Measurements from ENCODE around the gene TMEM31.

DNA sequence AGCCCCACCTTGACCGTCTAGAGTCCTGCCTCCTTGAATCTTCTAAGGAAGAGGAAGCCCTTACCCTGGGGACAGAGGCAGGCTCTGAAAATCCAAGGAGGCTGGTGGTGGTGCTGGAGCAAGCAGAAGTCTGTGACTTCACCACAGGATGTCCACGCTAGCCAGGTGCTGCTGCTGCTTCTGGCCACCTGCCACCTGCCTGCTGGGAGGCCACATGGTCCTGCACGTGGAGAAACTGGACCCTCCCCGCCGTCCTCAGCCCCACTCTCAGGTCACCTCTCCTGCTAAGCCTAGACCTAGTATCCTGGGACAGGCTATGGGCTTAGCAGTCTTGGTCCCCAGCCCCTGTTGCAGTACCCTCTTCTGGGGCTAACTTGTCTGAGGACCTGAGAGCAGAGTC lies 15.8 kb downstream of the TMEM31 start:
- TF ChIP-seq, protein P1, sequence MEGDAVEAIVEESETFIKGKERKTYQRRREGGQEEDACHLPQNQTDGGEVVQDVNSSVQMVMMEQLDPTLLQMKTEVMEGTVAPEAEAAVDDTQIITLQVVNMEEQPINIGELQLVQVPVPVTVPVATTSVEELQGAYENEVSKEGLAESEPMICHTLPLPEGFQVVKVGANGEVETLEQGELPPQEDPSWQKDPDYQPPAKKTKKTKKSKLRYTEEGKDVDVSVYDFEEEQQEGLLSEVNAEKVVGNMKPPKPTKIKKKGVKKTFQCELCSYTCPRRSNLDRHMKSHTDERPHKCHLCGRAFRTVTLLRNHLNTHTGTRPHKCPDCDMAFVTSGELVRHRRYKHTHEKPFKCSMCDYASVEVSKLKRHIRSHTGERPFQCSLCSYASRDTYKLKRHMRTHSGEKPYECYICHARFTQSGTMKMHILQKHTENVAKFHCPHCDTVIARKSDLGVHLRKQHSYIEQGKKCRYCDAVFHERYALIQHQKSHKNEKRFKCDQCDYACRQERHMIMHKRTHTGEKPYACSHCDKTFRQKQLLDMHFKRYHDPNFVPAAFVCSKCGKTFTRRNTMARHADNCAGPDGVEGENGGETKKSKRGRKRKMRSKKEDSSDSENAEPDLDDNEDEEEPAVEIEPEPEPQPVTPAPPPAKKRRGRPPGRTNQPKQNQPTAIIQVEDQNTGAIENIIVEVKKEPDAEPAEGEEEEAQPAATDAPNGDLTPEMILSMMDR (conservative IDR thresholded peaks at IDR 0.05) = no peak
- no peak for TF ChIP-seq ZFX (IDR thresholded peaks at IDR 0.05)
